HG03342 (cell line): ENCODE data around the gene VNN1.

Experiments
- ATAC-seq: cut with Tn5 transposase; IDR thresholded peaks from one replicate; pipeline ENCODE4 v1.9.1; 2021; ENCODE audit warnings: mild to moderate bottlenecking, moderate library complexity; ENCODE audit not compliant: unreplicated experiment

Gene VNN1, protein sequence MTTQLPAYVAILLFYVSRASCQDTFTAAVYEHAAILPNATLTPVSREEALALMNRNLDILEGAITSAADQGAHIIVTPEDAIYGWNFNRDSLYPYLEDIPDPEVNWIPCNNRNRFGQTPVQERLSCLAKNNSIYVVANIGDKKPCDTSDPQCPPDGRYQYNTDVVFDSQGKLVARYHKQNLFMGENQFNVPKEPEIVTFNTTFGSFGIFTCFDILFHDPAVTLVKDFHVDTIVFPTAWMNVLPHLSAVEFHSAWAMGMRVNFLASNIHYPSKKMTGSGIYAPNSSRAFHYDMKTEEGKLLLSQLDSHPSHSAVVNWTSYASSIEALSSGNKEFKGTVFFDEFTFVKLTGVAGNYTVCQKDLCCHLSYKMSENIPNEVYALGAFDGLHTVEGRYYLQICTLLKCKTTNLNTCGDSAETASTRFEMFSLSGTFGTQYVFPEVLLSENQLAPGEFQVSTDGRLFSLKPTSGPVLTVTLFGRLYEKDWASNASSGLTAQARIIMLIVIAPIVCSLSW

DNA sequence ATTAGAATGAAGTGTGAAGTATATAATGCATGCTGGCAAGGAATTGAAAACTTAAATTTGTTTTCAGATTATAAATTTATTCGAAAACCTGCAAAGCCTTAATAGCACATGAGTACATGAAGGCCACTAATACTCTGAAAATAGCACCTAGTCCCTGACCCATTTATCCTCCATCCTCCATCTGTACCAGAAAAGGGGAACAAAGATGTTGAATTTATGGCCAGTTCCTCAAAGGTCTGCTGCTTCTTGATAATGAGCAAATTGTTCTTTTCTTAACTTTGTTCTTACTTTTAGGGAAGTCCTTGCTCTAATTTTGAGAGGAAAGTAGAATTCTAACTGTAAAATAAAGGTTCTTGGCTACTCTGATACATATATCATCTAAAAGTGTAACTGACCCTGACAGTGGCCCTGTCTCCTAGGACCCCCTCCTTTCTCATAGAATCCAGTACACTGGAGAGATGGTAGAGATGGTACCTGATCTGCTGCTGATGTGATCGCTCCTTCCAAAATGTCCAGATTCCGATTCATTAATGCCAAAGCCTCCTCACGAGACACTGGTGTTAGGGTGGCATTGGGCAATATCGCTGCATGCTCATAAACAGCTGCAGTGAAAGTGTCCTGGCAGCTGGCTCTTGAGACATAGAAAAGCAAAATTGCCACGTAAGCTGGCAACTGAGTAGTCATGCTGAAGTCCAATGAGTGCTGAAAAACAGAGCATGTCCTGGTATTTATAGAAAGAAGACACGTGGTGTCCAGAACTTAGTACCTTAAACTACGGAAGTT, at the start of gene VNN1:
Gene VNN1, minus strand, starts transcription at position 704 of the 783 bp plus-strand sequence. Its CDS starts 20 bp downstream, at position 684.
- ATAC-seq = peak; percentile 84

DNA sequence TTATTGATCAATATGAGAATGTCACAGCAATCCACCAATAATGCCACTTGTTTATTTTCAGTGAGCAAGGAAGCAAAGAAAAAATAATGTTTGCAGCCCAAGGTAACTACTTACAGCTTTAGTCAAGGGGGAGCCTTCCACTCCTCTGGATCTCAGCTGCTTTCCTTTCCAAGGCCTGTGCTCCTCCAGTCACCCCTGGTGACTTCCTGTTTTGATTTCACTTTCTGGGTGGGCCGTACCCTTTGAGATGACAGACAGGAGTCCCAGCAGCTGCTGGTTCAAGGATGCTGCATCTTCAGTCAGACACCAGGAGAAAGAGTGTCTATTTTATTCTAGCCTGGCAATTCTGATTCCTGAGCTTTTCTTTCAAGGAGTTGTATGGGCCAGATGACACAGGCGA, 49.4 kb upstream of the VNN1 start:
- ATAC-seq = peak; percentile 94

DNA sequence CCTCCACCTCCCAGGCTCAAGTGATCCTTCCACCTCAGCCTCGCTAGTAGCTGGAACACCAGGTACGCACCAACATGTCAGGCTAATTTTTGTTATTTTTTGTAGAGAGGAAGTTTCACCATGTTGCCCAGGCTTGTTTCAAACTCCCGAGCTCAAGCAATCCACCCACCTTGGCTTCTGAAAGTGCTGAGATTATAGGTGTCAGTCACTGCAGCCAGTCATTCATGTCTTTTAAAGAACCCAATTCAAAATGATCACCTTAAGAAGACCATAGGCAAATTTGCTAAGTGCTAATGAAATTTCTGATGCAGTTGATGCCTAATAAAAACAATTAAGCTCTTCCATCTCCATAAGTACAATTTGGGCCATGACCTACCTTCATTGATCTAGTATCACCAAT, 46.4 kb upstream of the VNN1 start:
- ATAC-seq = no peak

DNA sequence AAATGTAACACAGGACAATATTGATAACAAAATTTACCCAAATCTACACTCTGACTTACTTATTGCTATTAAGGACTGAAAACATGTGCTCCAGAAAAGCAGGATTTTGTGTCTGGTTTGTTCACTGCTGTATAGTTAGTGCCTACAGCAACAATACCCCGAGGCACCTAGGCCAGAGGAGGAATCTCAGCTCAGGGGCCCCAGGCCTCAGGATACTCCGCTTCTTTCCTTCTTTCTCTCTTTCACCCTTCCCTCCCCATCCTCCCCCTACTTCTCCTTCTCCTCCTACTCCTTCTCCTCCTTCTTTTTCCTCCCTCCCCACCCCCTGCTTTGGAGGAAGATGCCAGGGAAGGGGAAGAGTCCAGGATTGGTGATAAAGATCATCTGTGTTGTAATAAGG, 44.8 kb upstream of the VNN1 start:
- no peak for ATAC-seq

DNA sequence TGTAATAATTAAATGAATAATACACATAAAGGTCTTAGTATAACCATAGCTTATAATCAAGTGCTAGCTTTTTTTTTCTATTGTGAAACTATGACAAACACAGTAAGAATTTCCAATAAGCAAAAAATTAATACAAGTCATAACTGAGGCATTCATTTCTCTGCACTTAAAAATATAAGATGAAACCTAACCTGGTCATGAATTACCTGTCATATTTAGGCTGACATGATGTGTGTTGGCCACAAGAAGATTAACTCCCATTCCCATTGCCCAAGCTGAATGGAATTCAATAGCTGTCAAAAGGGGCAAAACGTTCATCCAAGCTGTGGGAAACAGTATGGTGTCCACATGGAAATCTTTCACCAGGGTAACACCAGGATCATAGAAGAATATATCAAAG, 38.4 kb upstream of the VNN1 start:
- no peak for ATAC-seq

DNA sequence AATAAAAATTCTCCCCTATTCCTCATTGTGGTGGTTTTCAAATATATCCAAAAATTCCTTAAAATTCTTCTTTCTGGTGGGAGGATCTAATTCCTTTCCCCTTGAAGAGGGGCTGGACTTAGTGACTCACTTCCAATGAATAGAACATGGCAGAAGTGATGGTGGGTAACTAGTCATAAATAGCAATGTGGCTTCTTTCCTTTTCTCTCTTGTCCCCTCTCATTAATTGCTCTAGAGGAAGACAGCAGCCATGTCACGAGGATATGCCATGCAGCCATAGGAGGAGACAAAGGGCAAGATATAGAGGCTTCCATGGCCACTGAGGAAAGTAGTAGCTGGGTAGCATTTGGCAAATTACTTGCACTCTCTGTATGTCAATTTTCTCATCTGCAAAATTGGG, 38.0 kb upstream of the VNN1 start:
- ATAC-seq = no peak

DNA sequence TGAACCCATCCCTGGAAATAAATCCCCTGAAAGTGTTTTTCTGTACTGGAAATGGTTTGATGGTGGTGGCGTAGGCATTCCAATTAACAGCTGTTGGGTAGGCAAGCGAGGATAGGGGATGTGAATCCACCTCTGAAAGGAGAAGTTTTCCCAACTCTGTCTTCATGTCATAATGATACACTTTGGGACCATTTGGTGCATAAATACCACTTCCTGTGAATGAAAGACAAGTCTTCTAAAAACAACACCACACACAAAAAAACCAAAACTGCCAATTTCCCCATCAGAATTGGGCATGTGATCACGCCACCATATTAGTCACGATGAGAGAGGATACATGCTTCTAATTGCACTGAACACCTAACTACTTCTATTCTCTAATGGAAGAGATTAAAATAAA, 37.5 kb upstream of the VNN1 start:
- peak; percentile 25 for ATAC-seq

DNA sequence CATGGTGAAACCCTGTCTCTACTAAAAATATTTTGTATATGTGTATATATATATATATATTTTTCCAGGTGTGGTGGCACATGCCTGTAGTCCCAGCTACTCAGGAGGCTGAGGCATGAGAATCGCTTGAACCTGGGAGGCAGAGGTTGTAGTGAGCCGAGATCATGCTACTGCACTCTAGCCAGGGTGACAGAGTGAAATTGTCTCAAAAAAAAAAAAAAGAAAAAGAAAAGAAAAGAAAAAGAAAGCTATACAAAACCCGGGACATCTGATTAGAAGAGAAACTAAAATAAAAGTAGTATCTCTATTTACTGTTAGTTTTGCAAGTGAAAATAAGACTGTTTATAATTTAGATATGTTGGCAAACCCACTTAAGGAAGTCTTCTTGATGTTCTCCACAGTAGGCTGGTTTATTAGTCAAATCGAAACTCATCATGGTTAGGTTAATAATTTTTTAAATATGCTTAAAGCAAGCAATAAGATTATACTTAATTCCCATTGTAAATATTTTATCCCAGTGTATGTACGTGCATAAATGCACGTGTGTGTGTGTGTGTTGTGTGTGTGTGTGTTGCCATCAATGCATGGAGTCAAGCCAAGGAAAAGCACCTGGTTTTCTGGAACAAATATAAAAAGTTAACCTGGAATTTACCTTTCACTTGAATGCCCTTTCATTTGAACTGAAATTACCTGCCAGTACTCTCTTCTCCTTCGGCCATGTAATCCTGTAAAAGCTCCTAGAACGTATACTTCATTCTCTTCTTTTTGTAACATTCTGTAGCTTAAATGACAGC, 36.8 kb upstream of the VNN1 start:
- peak; percentile 89 for ATAC-seq

DNA sequence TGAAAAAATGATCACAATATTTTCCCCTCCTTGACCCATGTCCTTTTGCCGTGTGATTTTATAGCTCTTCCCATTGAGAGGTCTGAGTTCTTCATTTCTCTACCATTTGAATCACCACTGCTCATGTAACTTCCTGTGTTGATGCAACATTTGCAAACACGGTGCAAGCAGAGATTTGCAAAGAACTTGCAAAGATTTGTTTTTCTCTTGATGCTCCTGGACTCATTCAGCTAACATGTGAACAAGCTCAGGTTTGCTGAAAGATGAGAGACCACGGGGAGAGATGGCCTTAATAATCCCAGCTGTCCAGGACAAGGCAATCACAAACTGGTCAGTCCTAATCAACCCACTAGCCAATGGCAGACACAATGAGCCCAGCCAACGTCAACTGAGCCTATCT, 35.3 kb upstream of the VNN1 start:
- no peak for ATAC-seq

DNA sequence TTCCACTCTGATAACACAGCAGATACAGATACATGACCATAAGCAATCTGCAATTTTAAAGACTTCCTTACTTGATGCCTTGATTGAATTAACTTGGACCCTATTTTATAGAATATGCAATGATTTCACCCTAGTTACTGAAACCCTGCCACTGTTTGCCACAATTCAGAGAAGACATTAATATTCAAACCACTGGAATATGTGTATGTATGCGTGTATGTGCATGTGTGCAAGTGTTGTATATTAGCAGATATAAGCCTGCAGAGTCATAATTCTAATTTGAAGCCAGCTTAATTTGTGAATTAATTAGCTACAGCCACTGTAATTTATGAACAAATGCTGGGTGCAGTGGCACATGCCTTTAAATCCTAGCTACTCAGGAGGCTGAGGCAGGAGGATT, 34.6 kb upstream of the VNN1 start:
- no peak for ATAC-seq

DNA sequence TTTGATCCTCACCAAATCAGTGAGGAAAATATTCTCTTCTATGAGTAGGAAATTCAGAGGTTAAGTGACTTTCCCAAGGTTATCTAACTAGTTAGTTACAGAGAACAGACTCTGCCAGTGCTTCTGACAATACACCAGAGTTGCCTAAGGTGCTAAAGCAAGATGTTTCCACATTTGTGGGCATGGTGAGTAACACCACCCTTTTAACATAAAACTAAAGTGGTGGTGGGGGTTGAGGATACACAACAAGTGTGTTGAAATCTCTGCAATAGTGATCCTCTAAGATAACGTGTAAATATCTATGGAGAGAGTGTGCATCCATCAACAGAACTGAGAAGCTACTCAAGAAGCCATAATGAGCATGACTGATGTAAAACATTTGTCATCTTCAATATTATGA, 32.2 kb upstream of the VNN1 start:
- no peak for ATAC-seq

DNA sequence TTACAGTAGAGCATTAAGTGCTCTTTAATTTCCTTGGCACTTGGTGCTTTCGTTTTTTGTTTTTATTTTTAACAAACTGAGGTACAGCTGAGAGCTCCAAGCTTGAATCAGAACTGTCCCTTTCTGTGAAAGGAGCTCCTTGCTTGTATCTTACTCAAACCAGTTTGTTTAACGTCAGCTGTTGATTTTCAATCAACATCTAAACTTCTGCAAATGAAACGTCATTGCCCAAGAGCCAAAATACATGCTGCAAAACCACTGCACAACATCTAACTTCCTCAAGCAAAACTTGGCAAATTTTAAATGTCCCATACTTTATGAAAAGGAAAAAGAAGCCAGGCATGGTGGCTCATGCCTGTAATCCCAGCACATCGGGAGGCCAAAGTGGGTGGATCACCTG, 28.6 kb upstream of the VNN1 start:
- ATAC-seq = no peak

DNA sequence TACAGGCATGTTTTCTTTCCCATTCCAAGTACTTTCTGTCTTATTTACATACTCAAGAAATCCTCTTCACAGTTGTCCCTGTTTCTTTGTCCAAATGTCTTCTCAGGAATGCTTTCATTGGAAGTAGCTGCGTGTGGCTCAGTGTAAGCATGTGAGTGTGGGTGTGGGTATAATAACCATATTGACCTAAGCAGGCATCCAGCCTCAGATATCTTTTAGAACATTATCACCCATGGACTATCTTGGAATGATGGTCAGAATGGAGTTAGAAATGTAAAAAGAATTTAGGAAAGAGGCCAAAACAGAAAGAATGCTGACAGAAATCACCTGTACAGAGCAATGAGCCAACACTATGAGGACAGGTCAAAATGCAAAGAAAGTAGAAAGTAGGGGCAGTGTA, 27.4 kb upstream of the VNN1 start:
- no peak for ATAC-seq

DNA sequence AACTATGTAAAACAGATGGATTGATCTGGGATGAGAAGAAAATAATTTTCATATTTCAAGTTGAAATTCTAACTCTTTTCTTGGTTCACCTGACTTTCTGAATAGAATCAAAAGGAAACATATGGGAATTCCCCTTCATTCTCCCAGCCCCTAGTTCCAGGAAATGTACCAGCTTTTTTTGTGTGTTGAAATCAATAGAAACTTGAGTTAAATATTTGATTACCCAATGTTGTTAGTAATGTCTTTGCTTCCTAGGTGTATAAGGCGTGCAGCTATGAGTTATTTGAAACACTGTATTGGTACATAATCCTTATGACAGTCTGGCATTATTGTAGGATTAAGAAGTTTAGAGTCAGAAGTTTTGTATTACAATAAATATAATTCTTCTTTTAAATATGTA, 22.4 kb upstream of the VNN1 start:
- no peak for ATAC-seq

DNA sequence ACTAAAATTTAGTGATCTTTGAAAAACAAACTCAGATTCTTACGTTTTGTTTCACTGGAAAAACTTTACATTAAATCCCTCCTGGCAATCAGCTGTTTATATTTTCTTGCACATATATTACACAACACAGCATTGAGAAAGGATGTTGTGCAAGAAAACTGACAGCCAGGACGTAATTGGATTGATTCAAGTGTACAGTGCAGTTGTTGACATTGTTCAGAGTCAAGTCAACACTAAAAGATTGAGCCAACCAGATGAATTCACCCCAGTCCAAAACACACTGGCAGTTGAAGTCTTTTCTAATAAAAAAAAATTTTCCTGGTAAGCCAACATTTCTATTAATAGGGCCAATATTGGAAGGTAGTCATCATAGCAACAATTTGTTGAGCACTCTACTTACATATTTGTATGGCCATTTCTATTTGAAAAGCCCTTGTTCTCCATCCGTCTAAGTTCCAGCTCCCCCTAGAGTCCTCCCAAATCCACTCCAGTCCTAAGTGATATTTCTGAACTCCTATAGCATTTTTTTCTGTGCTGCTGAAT, 20.9 kb upstream of the VNN1 start:
- ATAC-seq = no peak

DNA sequence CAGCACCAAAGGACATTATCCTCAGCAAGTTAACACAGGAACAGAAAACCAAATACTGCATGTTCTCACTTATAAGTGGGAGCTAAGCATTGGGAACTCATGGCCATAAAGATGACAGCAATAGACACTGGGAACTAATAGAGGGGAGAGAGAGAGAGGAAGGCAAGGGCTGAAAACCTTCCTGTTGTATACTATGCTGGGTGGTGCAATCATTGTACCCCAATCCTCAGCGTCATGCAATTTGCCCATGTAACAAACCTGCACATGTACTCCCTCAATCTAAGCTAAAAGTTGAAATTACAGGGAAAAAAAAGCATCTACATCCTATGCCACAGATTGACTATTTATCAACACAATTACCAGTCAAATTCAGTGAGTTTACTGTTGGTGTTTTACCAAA, 20.0 kb upstream of the VNN1 start:
- no peak for ATAC-seq

DNA sequence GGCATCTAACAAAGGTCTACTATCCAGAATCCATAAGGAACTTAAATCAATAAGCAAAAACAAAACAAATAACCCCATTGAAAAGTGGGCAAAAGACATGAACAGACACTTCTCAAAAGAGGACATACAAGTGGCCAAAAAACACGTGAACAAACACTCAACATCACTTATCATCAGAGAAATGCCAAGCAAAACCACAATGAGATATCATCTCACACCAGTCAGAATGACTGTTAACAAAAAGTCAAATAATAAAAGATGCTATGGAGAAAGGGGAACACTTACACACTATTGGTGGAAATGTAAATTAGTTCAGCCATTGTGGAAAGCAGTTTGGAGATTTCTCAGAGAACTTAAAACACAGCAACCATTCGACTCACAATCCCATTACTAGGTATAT, 19.4 kb upstream of the VNN1 start:
- ATAC-seq = no peak

DNA sequence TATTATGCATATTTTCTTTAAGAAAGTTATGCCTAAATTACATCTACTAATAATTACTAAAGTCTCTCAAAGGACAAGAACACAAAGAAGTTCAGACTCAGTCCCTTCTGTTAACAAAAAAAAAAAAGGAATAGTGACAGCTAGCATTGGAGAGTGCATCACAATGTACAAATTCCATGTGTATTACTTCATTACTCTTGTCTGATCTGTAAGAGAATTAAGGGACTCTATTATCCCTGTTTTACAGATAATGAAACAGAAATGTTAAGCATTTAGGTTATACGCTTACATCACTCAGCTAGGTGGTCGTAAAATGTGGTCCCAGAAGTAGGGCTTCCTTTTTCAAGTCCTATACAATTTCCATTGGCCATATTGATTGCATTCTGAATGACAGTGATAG, 17.2 kb upstream of the VNN1 start:
- ATAC-seq = no peak

DNA sequence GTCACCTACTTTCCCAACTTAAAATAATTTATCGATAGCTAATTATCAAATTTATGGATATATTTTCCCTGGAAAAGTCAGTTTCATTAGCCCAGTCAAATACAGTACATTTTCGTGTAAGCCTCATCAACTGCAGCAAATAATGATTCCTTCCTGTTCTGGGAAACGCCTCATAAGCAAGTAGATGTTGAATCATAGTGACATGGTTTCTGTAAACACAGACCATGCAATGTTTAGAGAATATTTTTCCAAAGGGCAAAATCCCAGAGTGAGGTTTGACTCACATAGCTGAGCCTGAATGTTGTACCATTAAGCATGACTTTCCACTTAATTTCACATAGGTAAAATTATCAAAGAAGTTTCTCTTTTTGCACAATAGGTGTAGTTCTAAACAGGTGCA, 16.7 kb upstream of the VNN1 start:
- no peak for ATAC-seq

DNA sequence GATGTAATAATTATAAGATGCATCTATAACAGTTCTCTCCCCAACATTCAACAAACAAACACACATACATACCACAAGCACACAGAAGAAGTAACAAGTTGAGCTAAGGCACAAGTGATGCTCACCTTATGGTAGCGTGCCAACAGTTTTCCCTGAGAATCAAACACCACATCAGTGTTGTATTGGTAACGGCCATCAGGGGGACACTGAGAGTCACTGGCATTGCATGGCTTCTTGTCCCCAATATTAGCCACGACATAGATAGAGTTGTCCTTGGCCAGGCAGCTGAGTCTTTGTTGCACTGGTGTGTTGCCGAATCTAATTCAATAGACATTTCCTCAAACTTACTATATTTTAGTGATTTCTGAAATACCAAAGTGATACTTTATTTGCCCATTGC, 14.8 kb upstream of the VNN1 start:
- no peak for ATAC-seq

DNA sequence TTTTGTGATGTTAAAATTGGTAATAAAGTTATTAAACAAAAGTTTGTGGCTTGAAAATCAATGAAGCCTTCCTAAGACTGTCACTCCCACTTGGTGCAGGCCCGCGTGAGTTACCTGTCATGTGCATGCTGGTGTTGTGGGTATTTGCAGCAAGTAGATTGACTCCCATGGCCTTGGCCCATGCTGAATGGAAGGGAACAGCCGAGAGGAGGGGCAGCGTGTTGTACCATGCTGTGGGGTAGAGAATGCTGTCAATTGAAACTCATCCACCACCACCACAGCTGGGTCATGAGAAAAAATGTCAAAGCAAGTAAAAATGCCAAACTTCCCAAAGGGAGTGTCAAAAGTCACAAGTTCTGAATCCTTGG, 12.7 kb upstream of the VNN1 start:
- ATAC-seq = no peak
